GM23338 (cell line): Measurements from ENCODE around the gene STAP2. TPM values are rescaled to one million over a fixed set of nuclear protein-coding genes. Genes with fewer than 3 reads are reported as not detected.
"Not testable (repeated sequence)": the region's sequence is repeated elsewhere in the genome, so short reads cannot be mapped to it uniquely, and the experiment has no call there.

Experiments used
- ATAC-seq: fragments of 200-7000 bp; cut with Tn5 transposase; 3 replicates; pipeline ENCODE4 v1.9.1; 2020
- DNase-seq: peaks from one replicate; pipeline ENCODE4 v3.0.0-alpha.2; 2015; ENCODE audit warnings: low spot score
- H2AFZ ChIP-seq: fragments of 200-600 bp; sonication (generic); 2 replicates; pipeline ENCODE4 v1.8.0; 2016; ENCODE audit warnings: antibody characterized with exemption, mild to moderate bottlenecking, moderate library complexity
- H3F3A ChIP-seq: fragments of 200-600 bp; sonication (generic); replicated peaks from 2 replicates; pipeline ENCODE4 v1.8.0; 2017; ENCODE audit warnings: antibody characterized with exemption, mixed run types, low read depth
- H3K27ac ChIP-seq: fragments of 200-600 bp; sonication (generic); 2 replicates; pipeline ENCODE4 v1.6.1; 2016; ENCODE audit warnings: low read depth
- H3K27me3 ChIP-seq: fragments of 200-600 bp; sonication (generic); 2 replicates; pipeline ENCODE4 v1.8.0; 2016; ENCODE audit warnings: mild to moderate bottlenecking, mixed run types, moderate library complexity; ENCODE audit not compliant: insufficient read depth
- H3K36me3 ChIP-seq: fragments of 200-600 bp; sonication (generic); 2 replicates; pipeline ENCODE4 v1.8.0; 2016; ENCODE audit warnings: mild to moderate bottlenecking; ENCODE audit not compliant: insufficient read depth
- H3K4me1 ChIP-seq: fragments of 200-600 bp; sonication (generic); 2 replicates; pipeline ENCODE4 v1.8.0; 2016; ENCODE audit warnings: mild to moderate bottlenecking, moderate library complexity; ENCODE audit not compliant: insufficient read depth
- H3K4me2 ChIP-seq: fragments of 200-600 bp; sonication (generic); 2 replicates; pipeline ENCODE4 v1.7.1; 2017; ENCODE audit warnings: mixed run types
- H3K4me3 ChIP-seq: fragments of 200-600 bp; sonication (generic); 2 replicates; pipeline ENCODE4 v1.6.1; 2016; ENCODE audit warnings: mixed run types
- H3K79me2 ChIP-seq: fragments of 200-600 bp; sonication (generic); replicated peaks from 2 replicates; pipeline ENCODE4 v1.8.0; 2017; ENCODE audit warnings: mild to moderate bottlenecking; ENCODE audit not compliant: insufficient read depth
- H3K9me2 ChIP-seq: fragments of 200-600 bp; sonication (generic); 2 replicates; pipeline ENCODE4 v1.8.0; 2017; ENCODE audit not compliant: insufficient read depth
- H4K20me1 ChIP-seq: fragments of 200-600 bp; sonication (generic); replicated peaks from 2 replicates; pipeline ENCODE4 v1.8.0; 2017; ENCODE audit warnings: mild to moderate bottlenecking; ENCODE audit not compliant: insufficient read depth
- H3K27ac Mint-ChIP-seq: 2 replicates; pipeline ENCODE4 v1.8.0; 2020; ENCODE audit warnings: inconsistent platforms, mild to moderate bottlenecking, moderate library complexity, mixed read lengths
- H3K27me3 Mint-ChIP-seq: 3 replicates; pipeline ENCODE4 v1.8.0; 2022; ENCODE audit warnings: low read depth, mild to moderate bottlenecking, moderate library complexity, mixed read lengths, inconsistent platforms; ENCODE audit not compliant: insufficient read depth, poor library complexity
- H3K36me3 Mint-ChIP-seq: 3 replicates; pipeline ENCODE4 v1.8.0; 2021; ENCODE audit warnings: low read depth, mild to moderate bottlenecking, inconsistent platforms, moderate library complexity, mixed read lengths
- H3K4me1 Mint-ChIP-seq: 3 replicates; pipeline ENCODE4 v1.8.0; 2020; ENCODE audit warnings: mild to moderate bottlenecking, inconsistent platforms, mixed read lengths
- H3K4me3 Mint-ChIP-seq: 3 replicates; pipeline ENCODE4 v1.8.0; 2021; ENCODE audit warnings: moderate library complexity, mild to moderate bottlenecking, inconsistent platforms, mixed read lengths
- H3K9me3 Mint-ChIP-seq: 3 replicates; pipeline ENCODE4 v1.8.0; 2020; ENCODE audit warnings: moderate library complexity, mild to moderate bottlenecking, inconsistent platforms, mixed read lengths
- EZH2phosphoT487 ChIP-seq: fragments of 200-600 bp; sonication (generic); IDR thresholded peaks from one replicate; pipeline ENCODE4 v1.8.1; 2018; ENCODE audit warnings: antibody characterized with exemption; ENCODE audit not compliant: unreplicated experiment
- JUNB ChIP-seq: IDR thresholded peaks from one replicate; pipeline ENCODE4 v1.6.1; 2016; ENCODE audit warnings: antibody characterized with exemption; ENCODE audit not compliant: unreplicated experiment
- REST ChIP-seq: IDR thresholded peaks from one replicate; pipeline ENCODE4 v1.6.1; 2018; ENCODE audit warnings: antibody characterized with exemption; ENCODE audit not compliant: unreplicated experiment
- STAT1 ChIP-seq: IDR thresholded peaks from one replicate; pipeline ENCODE4 v1.6.1; 2016; ENCODE audit warnings: antibody characterized with exemption; ENCODE audit not compliant: unreplicated experiment
- ZNF462 ChIP-seq: fragments of 250-450 bp; sonication (Bioruptor Pico); IDR thresholded peaks from 2 replicates; pipeline ENCODE4 v1.5.0; 2020; ENCODE audit warnings: mild to moderate bottlenecking, moderate library complexity
- polyA plus RNA-seq: library from polyadenylated mRNA; unstranded; fragments of >200 nt; fragmentation: Nextera tagmentation; extraction: Ambion mirVana; gene quantifications from 2 replicates; pipeline ENCODE4 v1.2.1, GENCODE V29; 2016
- total RNA-seq: library from RNA; depleted of rRNA; stranded (reverse); fragments of >200 nt; shearing (Covaris generic); gene quantifications from 2 replicates; pipeline ENCODE4 v1.2.3, GENCODE V29; 2014; rRNA removed

Gene STAP2
- total and polyA plus RNA-seq, 2 experiments from 2014 or later = 15.1 to 20.7 TPM

- no peak for TF ChIP-seq ZNF462 (CRISPR knock-in tag)
- no peak for TF ChIP-seq EZH2phosphoT487
- no peak for TF ChIP-seq STAT1
- TF ChIP-seq JUNB = no peak
- no peak for TF ChIP-seq REST
Observed at GRCh38 chr19:4277191-4277696, 61.4 kb downstream of the STAP2 start (continued).

- peaks cover 15% of the 10 kb centered on the region; the same call in 1 of the 2 replicates for H3K27me3 ChIP-seq
- H3K4me1 ChIP-seq, H3K4me3 Mint-ChIP-seq, H3F3A ChIP-seq, H4K20me1 ChIP-seq, H2AFZ ChIP-seq, H3K4me3 ChIP-seq, H3K36me3 ChIP-seq, H3K9me2 ChIP-seq, H3K9me3 Mint-ChIP-seq, H3K4me2 ChIP-seq, DNase-seq, H3K27ac ChIP-seq, H3K79me2 ChIP-seq, H3K27ac Mint-ChIP-seq, ATAC-seq, H3K4me1 Mint-ChIP-seq: not testable (repeated sequence)
- Mint-ChIP-seq H3K36me3 (peaks cover 11% of the 10 kb centered on the region; the same call in 2 of the 3 replicates), H3K27me3 (peaks cover 11% of the 10 kb centered on the region)
Observed at GRCh38 chr19:4274321-4274686, 64.3 kb downstream of the STAP2 start.

Other genes starting within 250 kb of the STAP2 start
- 140 and 151 TPM in 2 replicates for gene MAP2K2, start 214.7 kb downstream of the STAP2 start, total RNA-seq
- gene MAP2K2, start 214.7 kb downstream of the STAP2 start, polyA plus RNA-seq = 99.7 and 108 TPM in 2 replicates
- not detected in 2 replicates for gene CREB3L3, start 185.2 kb downstream of the STAP2 start, total RNA-seq
- gene CREB3L3, start 185.2 kb downstream of the STAP2 start, polyA plus RNA-seq = 0.26 and 0.42 TPM in 2 replicates
- 15.8 and 26.7 TPM in 2 replicates for gene SIRT6, start 156.3 kb downstream of the STAP2 start, total RNA-seq
- gene SIRT6, start 156.3 kb downstream of the STAP2 start, polyA plus RNA-seq = 18.9 and 19.3 TPM in 2 replicates
- 13.4 and 18.0 TPM in 2 replicates for gene ANKRD24, start 156.1 kb downstream of the STAP2 start, total RNA-seq
- gene ANKRD24, start 156.1 kb downstream of the STAP2 start, polyA plus RNA-seq = 3.7 and 4.5 TPM in 2 replicates
- 0.52 TPM in 1 of 2 replicates, not detected in the other for gene EBI3, start 109.3 kb downstream of the STAP2 start, total RNA-seq
- 1.4 and 1.6 TPM in 2 replicates for gene EBI3, start 109.3 kb downstream of the STAP2 start, polyA plus RNA-seq
- 27.3 and 33.4 TPM in 2 replicates for gene YJU2, start 91.7 kb downstream of the STAP2 start, total RNA-seq
- gene YJU2, start 91.7 kb downstream of the STAP2 start, polyA plus RNA-seq = 27.6 and 28.8 TPM in 2 replicates
- 1.8 and 7.5 TPM in 2 replicates for gene SHD, start 59.6 kb downstream of the STAP2 start, total RNA-seq
- gene SHD, start 59.6 kb downstream of the STAP2 start, polyA plus RNA-seq = 6.4 and 8.0 TPM in 2 replicates
- 0.76 and 0.93 TPM in 2 replicates for gene TMIGD2, start 36.4 kb downstream of the STAP2 start, total RNA-seq
- gene TMIGD2, start 36.4 kb downstream of the STAP2 start, polyA plus RNA-seq = 0.24 and 0.79 TPM in 2 replicates
- 54.0 and 82.9 TPM in 2 replicates for gene FSD1, start 34.2 kb downstream of the STAP2 start, total RNA-seq
- gene FSD1, start 34.2 kb downstream of the STAP2 start, polyA plus RNA-seq = 50.7 and 52.1 TPM in 2 replicates
- 9.1 and 15.6 TPM in 2 replicates for gene MPND, start 4.7 kb upstream of the STAP2 start, total RNA-seq
- gene MPND, start 4.7 kb upstream of the STAP2 start, polyA plus RNA-seq = 11.8 and 22.5 TPM in 2 replicates
- 85.8 and 89.5 TPM in 2 replicates for gene SH3GL1, start 61.7 kb upstream of the STAP2 start, total RNA-seq
- 73.1 and 75.6 TPM in 2 replicates for gene SH3GL1, start 61.7 kb upstream of the STAP2 start, polyA plus RNA-seq
- 84.1 and 113 TPM in 2 replicates for gene CHAF1A, start 63.8 kb upstream of the STAP2 start, total RNA-seq
- 109 and 125 TPM in 2 replicates for gene CHAF1A, start 63.8 kb upstream of the STAP2 start, polyA plus RNA-seq
- gene UBXN6, start 119.0 kb upstream of the STAP2 start, total RNA-seq = 21.6 TPM in 2 replicates
- gene UBXN6, start 119.0 kb upstream of the STAP2 start, polyA plus RNA-seq = 19.1 and 20.4 TPM in 2 replicates
- 94.6 and 113 TPM in 2 replicates for gene HDGFL2, start 133.5 kb upstream of the STAP2 start, total RNA-seq
- 64.8 and 72.4 TPM in 2 replicates for gene HDGFL2, start 133.5 kb upstream of the STAP2 start, polyA plus RNA-seq
- 0.59 and 0.70 TPM in 2 replicates for gene PLIN4, start 179.7 kb upstream of the STAP2 start, total RNA-seq
- gene PLIN4, start 179.7 kb upstream of the STAP2 start, polyA plus RNA-seq = 0.19 and 0.21 TPM in 2 replicates
- 0.47 and 3.5 TPM in 2 replicates for gene PLIN5, start 196.4 kb upstream of the STAP2 start, total RNA-seq
- 1.5 and 1.9 TPM in 2 replicates for gene PLIN5, start 196.4 kb upstream of the STAP2 start, polyA plus RNA-seq
- gene LRG1, start 201.2 kb upstream of the STAP2 start, total RNA-seq = 0.45 and 0.54 TPM in 2 replicates
- 0.21 and 0.43 TPM in 2 replicates for gene LRG1, start 201.2 kb upstream of the STAP2 start, polyA plus RNA-seq
- gene SEMA6B, start 220.9 kb upstream of the STAP2 start, total RNA-seq = 39.8 and 42.7 TPM in 2 replicates
- 5.3 and 6.9 TPM in 2 replicates for gene SEMA6B, start 220.9 kb upstream of the STAP2 start, polyA plus RNA-seq